Measurements from ENCODE around the gene MCTP1.

The MCTP1 gene

DNA sequence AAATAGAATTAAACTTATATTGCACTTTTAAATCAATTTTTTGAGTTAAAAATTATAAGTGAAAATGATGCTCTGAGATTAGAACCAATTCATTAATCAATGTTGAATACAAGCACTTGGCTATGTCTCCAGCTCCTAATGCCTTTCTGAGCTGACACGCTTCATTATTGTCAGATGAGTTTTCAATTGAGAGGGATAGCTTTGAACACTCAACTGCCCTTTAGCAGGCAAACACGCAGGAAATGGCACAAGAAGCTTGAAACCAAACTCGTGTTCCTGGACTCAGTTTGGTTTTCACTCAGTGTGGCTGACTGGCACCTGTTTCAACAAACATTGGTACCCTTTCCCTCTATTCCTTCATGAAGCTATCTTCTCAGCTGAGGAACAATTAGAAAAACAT, 109.8 kb downstream of the MCTP1 start:
- H3K4me3 ChIP-seq (ENCODE audit: low read length) = no peak overlapping the region
- H3K9ac ChIP-seq (ENCODE audit: low read length) = peak overlapping the region; percentile 7
- no peaks in the 10 kb centered on the region for H3K36me3 ChIP-seq (ENCODE audit: control insufficient read depth, low read depth, low read length)
- no peaks in the 10 kb centered on the region for H3K27me3 ChIP-seq (ENCODE audit: control insufficient read depth, insufficient read depth, low read length)
- no peaks in the 10 kb centered on the region for H3K9me3 ChIP-seq (ENCODE audit: control insufficient read depth, low read depth, low read length)
- H3K4me1 ChIP-seq (ENCODE audit: control insufficient read depth, low read depth, low read length) = peaks cover 50% of the 10 kb centered on the region
- H3K27ac ChIP-seq (ENCODE audit: low read length) = no peak overlapping the region

DNA sequence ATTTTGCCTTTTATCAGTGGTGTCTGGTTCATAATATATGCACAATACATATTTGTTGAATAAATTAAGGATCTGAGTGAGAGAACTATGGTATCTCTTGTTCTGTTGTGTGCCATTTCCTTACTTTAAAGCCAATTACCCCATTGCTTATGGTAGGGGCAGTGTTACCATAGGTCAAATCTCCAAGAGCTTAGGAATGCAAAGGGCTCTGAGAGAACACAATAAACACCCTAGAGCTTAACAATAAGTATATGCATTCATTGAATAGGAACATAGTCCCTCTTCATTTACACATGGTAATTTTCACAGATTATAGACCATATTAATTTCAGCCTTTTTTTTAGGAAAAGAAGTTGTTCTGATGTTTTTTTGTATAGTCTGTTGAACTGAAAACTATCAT, 112.2 kb downstream of the MCTP1 start:
- peaks cover 41% of the 10 kb centered on the region for H3K4me1 ChIP-seq (ENCODE audit: control insufficient read depth, low read depth, low read length)
- peak overlapping the region; percentile 59 for H3K27ac ChIP-seq (ENCODE audit: low read length)
- H3K36me3 ChIP-seq (ENCODE audit: control insufficient read depth, low read depth, low read length) = no peaks in the 10 kb centered on the region
- no peaks in the 10 kb centered on the region for H3K9me3 ChIP-seq (ENCODE audit: control insufficient read depth, low read depth, low read length)
- H3K9ac ChIP-seq (ENCODE audit: low read length) = no peak overlapping the region
- H3K27me3 ChIP-seq (ENCODE audit: control insufficient read depth, insufficient read depth, low read length) = no peaks in the 10 kb centered on the region
- peak overlapping the region; percentile 13 for H3K4me3 ChIP-seq (ENCODE audit: low read length)

DNA sequence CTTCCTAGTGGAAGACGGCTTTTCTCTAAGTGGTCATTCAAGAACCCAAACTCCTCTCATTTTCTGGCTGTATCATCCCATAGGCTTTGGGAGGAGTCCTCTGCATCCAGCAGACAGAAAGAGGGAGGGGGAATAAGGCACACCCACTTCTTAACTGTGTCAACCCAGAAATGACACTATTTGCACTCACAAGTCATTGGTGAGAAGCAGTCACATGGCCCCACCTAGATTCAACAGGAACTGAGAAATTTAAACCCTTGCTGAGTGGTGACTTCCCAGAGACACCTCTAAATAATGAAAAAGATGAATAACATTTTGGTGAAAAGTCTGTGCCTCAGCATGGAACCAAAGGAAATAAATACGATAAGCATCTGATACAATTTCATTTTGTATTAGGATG, 120.0 kb downstream of the MCTP1 start:
- Histone ChIP-seq H3K4me3 (ENCODE audit: low read length) (no peak overlapping the region), H3K27ac (ENCODE audit: low read length) (no peak overlapping the region), H3K4me1 (ENCODE audit: control insufficient read depth, low read depth, low read length) (no peaks in the 10 kb centered on the region), H3K9me3 (ENCODE audit: control insufficient read depth, low read depth, low read length) (no peaks in the 10 kb centered on the region), H3K27me3 (ENCODE audit: control insufficient read depth, insufficient read depth, low read length) (no peaks in the 10 kb centered on the region), H3K9ac (ENCODE audit: low read length) (no peak overlapping the region), H3K36me3 (ENCODE audit: control insufficient read depth, low read depth, low read length) (no peaks in the 10 kb centered on the region)

DNA sequence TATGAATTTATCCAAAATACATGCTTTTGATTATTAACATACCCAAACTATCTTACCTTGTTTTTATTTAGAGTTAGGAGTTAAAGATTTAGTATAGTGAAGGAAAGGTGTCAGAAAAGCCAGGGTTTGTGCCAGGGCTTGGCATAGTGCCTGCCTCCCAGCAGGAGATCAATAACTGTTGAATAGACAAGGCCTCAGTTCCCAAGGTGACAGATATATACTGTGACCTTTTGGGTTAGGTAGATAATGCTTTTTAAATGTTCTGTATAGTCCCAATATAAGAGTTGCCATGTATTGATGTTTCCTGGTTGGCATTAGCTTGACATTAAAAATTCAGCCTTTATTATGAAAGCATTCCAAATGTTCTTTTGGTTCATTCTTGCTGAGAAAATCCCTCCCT, 121.8 kb downstream of the MCTP1 start:
- Histone ChIP-seq H3K4me3 (ENCODE audit: low read length) (no peak overlapping the region), H3K36me3 (ENCODE audit: control insufficient read depth, low read depth, low read length) (no peaks in the 10 kb centered on the region), H3K9me3 (ENCODE audit: control insufficient read depth, low read depth, low read length) (no peaks in the 10 kb centered on the region), H3K4me1 (ENCODE audit: control insufficient read depth, low read depth, low read length) (no peaks in the 10 kb centered on the region), H3K9ac (ENCODE audit: low read length) (no peak overlapping the region), H3K27ac (ENCODE audit: low read length) (no peak overlapping the region), H3K27me3 (ENCODE audit: control insufficient read depth, insufficient read depth, low read length) (no peaks in the 10 kb centered on the region)

DNA sequence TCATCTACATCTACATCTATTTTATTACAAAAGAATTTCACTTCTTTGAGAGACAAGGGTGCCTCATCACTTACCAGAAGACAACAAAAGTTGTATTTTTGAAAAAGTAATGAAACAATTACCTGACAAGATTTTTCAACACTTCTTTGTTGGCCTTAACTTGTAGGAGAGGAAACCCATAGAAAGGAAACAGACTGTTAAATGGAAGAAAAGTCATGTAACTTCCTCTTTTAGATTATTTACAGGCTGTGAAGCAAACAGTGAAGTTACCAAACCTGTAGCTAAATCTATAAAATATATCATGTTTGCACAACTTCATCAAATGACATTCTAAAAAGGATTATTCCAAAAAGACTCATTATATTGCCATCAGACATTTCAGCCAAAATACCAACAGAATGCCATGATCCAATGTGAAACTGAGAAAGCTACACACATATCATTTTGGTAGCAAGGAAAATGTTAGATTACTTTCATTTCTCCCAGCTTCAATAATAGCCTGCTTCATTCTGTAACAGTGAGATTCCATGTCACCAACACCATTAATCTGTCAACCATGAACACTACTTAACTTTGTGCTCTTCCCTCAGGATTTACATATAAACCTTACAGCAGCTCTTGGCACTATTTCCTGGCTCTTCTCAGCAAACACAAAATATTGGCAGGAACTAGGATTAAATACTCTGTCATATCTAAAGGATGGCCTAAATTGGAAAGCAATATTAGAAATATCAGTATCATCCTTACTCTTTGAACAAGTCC, 122.5 kb downstream of the MCTP1 start:
- no peaks in the 10 kb centered on the region for H3K4me1 ChIP-seq (ENCODE audit: control insufficient read depth, low read depth, low read length)
- no peaks in the 10 kb centered on the region for H3K9me3 ChIP-seq (ENCODE audit: control insufficient read depth, low read depth, low read length)
- no peak overlapping the region for H3K9ac ChIP-seq (ENCODE audit: low read length)
- no peak overlapping the region for H3K4me3 ChIP-seq (ENCODE audit: low read length)
- H3K27me3 ChIP-seq (ENCODE audit: control insufficient read depth, insufficient read depth, low read length) = no peaks in the 10 kb centered on the region
- no peaks in the 10 kb centered on the region for H3K36me3 ChIP-seq (ENCODE audit: control insufficient read depth, low read depth, low read length)
- H3K27ac ChIP-seq (ENCODE audit: low read length) = no peak overlapping the region

DNA sequence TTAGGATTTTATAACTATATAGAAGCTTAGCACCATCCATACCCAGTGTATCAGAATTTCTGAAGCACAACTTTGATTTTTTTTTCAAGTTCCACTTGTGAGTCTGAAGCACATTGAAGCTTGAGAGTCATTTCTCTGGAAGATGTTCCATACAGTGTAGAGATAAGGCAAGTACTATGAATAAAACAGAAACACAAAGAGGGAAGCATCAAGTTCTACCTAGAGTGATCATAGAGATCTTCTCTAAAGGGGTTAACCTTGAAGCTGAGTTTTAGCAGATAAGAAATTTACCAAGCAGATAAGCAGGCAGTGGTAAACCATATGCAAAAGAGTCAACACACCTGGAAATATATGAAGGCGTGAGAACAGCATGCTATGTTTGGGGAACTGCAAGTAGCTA, 125.3 kb downstream of the MCTP1 start:
- no peaks in the 10 kb centered on the region for H3K4me1 ChIP-seq (ENCODE audit: control insufficient read depth, low read depth, low read length)
- no peaks in the 10 kb centered on the region for H3K36me3 ChIP-seq (ENCODE audit: control insufficient read depth, low read depth, low read length)
- H3K9me3 ChIP-seq (ENCODE audit: control insufficient read depth, low read depth, low read length) = no peaks in the 10 kb centered on the region
- H3K27me3 ChIP-seq (ENCODE audit: control insufficient read depth, insufficient read depth, low read length) = no peaks in the 10 kb centered on the region
- no peak overlapping the region for H3K4me3 ChIP-seq (ENCODE audit: low read length)
- H3K27ac ChIP-seq (ENCODE audit: low read length) = no peak overlapping the region
- H3K9ac ChIP-seq (ENCODE audit: low read length) = no peak overlapping the region

DNA sequence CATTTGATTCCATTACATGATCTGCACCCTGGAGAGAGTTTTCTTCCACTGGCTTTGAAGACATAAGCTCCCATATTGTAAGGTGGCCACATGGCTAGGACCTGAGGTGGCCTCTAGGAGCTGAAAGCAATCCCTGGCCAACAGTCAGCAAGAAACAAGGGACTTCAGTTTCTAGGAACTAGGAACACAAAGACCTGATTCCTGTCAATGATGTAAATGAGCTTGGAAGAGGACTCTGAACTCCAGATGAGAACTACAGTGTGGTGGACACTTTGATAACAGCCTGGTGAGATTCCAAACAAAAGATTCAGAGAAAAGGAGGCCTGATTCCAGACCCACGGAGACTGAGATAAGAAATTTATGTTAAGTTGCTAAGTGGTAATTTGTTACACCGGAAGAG, 129.0 kb downstream of the MCTP1 start:
- H3K4me1 ChIP-seq (ENCODE audit: control insufficient read depth, low read depth, low read length) = no peaks in the 10 kb centered on the region

DNA sequence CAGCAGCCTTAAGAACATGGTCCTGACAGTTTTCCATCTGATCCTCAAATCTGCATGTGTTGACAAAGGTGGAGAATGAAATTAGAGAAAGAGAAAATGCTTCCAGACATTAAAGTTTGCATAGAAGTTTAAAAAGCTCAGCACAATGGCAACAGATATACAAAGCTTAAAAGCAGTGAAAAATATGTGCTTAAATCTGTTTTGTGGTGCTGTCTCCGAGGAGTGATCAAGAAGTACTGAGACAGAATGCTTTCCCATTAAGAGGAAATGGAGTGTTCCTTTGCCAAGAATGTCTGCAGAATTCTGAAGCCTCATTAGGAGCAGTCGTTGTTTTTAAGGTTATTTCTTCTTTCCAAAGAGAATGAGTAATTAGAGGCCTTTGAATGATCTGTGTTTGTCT, 131.4 kb downstream of the MCTP1 start:
- H3K4me1 ChIP-seq (ENCODE audit: control insufficient read depth, low read depth, low read length) = no peaks in the 10 kb centered on the region
- no peak overlapping the region for H3K9ac ChIP-seq (ENCODE audit: low read length)
- H3K9me3 ChIP-seq (ENCODE audit: control insufficient read depth, low read depth, low read length) = no peaks in the 10 kb centered on the region
- no peaks in the 10 kb centered on the region for H3K36me3 ChIP-seq (ENCODE audit: control insufficient read depth, low read depth, low read length)
- H3K4me3 ChIP-seq (ENCODE audit: low read length) = no peak overlapping the region
- H3K27me3 ChIP-seq (ENCODE audit: control insufficient read depth, insufficient read depth, low read length) = no peaks in the 10 kb centered on the region
- H3K27ac ChIP-seq (ENCODE audit: low read length) = no peak overlapping the region

More for the DNA sequence above, 129.0 kb downstream of the MCTP1 start:
- H3K4me3 ChIP-seq (ENCODE audit: low read length) = no peak overlapping the region
- H3K27ac ChIP-seq (ENCODE audit: low read length) = no peak overlapping the region
- H3K27me3 ChIP-seq (ENCODE audit: control insufficient read depth, insufficient read depth, low read length) = no peaks in the 10 kb centered on the region
- H3K36me3 ChIP-seq (ENCODE audit: control insufficient read depth, low read depth, low read length) = no peaks in the 10 kb centered on the region
- H3K9ac ChIP-seq (ENCODE audit: low read length) = no peak overlapping the region
- H3K9me3 ChIP-seq (ENCODE audit: control insufficient read depth, low read depth, low read length) = no peaks in the 10 kb centered on the region

DNA sequence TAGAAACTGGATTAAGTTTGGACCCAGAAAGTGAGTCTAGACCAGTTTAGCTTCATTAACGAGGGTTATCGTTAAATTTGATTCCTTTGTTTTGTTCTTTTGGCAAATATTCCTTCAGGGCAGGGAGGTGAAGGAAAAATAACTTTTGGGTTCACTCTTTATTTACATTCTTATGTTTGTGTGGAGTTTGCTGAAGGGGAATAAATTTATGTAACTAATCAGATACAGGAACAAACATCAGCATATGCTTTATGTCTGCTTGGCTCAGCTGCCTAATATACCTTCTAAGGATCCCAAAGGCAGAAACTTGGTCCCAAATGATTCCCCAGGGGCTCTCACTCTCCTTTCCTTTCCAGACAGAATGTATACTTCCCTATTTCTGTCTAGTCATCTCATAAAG, 132.4 kb downstream of the MCTP1 start:
- no peak overlapping the region for H3K4me3 ChIP-seq (ENCODE audit: low read length)
- no peaks in the 10 kb centered on the region for H3K27me3 ChIP-seq (ENCODE audit: control insufficient read depth, insufficient read depth, low read length)
- no peaks in the 10 kb centered on the region for H3K4me1 ChIP-seq (ENCODE audit: control insufficient read depth, low read depth, low read length)
- no peaks in the 10 kb centered on the region for H3K36me3 ChIP-seq (ENCODE audit: control insufficient read depth, low read depth, low read length)
- no peak overlapping the region for H3K27ac ChIP-seq (ENCODE audit: low read length)
- no peak overlapping the region for H3K9ac ChIP-seq (ENCODE audit: low read length)
- no peaks in the 10 kb centered on the region for H3K9me3 ChIP-seq (ENCODE audit: control insufficient read depth, low read depth, low read length)

DNA sequence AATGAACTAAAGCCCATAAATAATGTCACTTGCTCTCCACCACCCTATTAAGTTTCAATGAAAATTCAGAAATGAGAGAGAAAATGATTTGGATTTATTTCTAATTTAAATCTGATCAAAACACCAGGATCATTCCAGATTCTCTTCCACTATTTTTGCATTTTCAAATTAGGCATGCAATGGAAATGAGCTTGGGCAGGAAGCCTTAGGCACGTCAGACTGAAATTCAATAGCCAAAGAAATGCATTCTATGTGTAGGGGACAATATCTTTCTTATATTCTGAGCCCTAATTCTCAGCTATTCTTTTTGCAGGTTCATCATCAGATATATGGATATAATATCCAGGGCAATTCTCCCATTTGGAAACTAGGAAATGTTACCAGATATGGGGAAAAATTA, 132.8 kb downstream of the MCTP1 start:
- Histone ChIP-seq H3K9me3 (ENCODE audit: control insufficient read depth, low read depth, low read length) (no peaks in the 10 kb centered on the region), H3K27me3 (ENCODE audit: control insufficient read depth, insufficient read depth, low read length) (no peaks in the 10 kb centered on the region), H3K4me1 (ENCODE audit: control insufficient read depth, low read depth, low read length) (no peaks in the 10 kb centered on the region), H3K27ac (ENCODE audit: low read length) (no peak overlapping the region), H3K9ac (ENCODE audit: low read length) (no peak overlapping the region), H3K36me3 (ENCODE audit: control insufficient read depth, low read depth, low read length) (no peaks in the 10 kb centered on the region), H3K4me3 (ENCODE audit: low read length) (no peak overlapping the region)

DNA sequence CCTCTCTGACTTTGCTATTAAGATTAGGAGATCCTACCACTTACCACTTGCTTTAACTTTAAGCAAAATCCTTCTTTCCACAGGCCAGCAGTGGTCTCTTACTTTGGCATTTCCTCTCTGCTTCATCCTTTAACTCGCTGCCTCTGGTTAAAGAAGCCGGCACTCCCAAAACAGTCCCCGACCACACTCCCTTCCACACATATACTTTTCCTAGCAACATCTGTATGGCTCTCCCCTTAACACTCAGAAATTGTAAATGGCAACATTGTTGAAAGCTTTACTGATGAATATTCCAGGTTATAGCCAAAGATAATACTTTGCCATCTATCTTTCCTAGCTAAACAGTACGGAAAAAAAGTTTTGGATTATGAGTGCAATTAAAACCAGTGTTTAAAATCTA, 133.2 kb downstream of the MCTP1 start:
- H3K36me3 ChIP-seq (ENCODE audit: control insufficient read depth, low read depth, low read length) = no peaks in the 10 kb centered on the region

DNA sequence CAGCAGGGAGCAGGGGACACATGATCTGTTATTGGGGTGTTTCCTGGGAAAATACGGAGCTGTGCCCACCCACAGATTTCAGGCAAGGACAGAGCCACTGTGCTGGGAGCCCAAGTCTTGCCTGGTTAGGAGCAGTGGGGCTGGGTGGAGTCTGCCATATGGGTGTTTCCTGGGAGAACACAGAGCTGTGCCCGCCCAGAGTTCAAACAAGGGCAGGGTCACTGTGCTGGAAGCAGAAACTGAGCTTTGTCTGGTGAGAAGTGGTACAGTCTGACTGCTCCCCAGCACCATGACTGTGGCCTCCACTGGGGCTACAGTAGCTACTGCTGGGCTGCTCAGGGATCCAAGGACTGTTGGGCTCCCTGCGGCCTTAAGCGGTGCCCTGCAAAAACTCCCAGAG, 135.5 kb downstream of the MCTP1 start:
- Histone ChIP-seq H3K36me3 (ENCODE audit: control insufficient read depth, low read depth, low read length) (no peaks in the 10 kb centered on the region), H3K4me3 (ENCODE audit: low read length) (no peak overlapping the region), H3K27me3 (ENCODE audit: control insufficient read depth, insufficient read depth, low read length) (no peaks in the 10 kb centered on the region), H3K9me3 (ENCODE audit: control insufficient read depth, low read depth, low read length) (no peaks in the 10 kb centered on the region), H3K27ac (ENCODE audit: low read length) (no peak overlapping the region), H3K4me1 (ENCODE audit: control insufficient read depth, low read depth, low read length) (no peaks in the 10 kb centered on the region), H3K9ac (ENCODE audit: low read length) (no peak overlapping the region)

More for the DNA sequence above, 133.2 kb downstream of the MCTP1 start:
- Histone ChIP-seq H3K27me3 (ENCODE audit: control insufficient read depth, insufficient read depth, low read length) (no peaks in the 10 kb centered on the region), H3K27ac (ENCODE audit: low read length) (no peak overlapping the region), H3K9ac (ENCODE audit: low read length) (no peak overlapping the region), H3K4me1 (ENCODE audit: control insufficient read depth, low read depth, low read length) (no peaks in the 10 kb centered on the region), H3K9me3 (ENCODE audit: control insufficient read depth, low read depth, low read length) (no peaks in the 10 kb centered on the region), H3K4me3 (ENCODE audit: low read length) (no peak overlapping the region)

Data from iPS-18a (cell line).